Activated T-cell treated with anti-CD3 and anti-CD28 coated beads for 4 hours (primary cell): ENCODE measurements around the gene RNASET2.
"Not testable (repeated sequence)": the region's sequence is repeated elsewhere in the genome, so short reads cannot be mapped to it uniquely, and the experiment has no call there.

Source experiments
- DNase-seq: peaks from one replicate; pipeline ENCODE4 v3.0.0-alpha.2; 2020

RNASET2 gene

DNA sequence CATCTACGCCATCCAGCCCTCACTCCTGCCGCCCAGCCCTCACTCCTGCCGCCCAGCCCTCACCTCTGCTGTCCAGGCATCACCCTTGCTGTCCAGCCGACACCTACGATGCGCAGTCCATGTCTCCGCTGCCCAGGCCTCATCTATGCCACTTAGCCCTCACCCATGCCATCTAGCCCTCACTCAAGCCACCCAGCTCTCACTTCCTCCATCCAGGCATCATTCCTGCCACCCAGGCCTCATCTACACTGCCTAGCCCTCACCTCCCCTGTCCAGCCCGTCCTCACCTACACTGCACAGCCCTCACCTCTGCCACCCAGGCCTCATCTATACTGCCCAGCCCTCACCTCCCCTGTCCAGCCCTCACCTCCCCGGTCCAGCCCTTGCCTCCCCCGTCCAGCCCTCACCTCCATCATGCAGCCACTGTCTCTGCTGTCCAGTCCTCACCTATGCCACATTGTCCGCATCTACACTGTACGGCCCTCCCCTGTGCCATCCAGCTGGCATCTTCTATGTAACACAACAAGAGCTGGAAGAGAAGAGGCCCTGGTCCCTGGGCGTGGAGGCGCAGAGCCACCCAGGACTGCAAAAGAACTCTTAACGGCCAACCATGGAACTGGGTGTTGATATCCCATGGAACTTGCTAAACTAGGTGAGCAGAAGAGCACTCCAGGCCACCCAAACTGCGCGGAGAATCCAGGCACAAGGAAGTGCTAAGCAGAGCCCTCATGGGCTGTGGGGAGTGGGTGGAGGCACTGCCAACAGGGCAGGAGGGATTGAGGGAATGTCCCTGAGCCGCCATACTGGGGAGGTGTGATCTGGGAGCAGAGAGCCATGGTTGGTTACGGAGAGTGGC, 31.0 kb downstream of the RNASET2 start:
- no peak for DNase-seq

DNA sequence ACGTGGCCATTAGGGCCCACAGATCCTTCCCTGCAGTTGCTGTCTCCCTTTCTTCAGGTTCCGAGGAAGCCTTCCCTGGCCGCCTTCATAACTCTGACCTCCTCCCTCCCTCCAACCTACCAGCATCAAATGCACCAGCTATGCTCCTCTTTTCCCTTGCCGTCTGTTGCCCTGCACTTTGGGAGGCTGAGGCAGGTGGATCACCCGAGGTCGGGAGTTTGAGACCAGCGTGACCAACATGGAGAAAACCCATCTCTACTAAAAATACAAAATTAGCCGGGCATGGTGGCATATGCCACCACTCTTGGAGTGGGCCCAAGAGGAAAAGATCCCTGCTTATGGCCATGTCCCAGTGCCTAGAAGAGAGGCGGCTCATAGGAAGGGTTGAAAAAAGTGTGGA, 31.8 kb downstream of the RNASET2 start:
- DNase-seq: no peak

GRCh38 chr6:166922937-166923336, 33.4 kb downstream of the RNASET2 start:
- no peak for DNase-seq

GRCh38 chr6:166921570-166921969, 34.8 kb downstream of the RNASET2 start:
- DNase-seq: no peak

DNA sequence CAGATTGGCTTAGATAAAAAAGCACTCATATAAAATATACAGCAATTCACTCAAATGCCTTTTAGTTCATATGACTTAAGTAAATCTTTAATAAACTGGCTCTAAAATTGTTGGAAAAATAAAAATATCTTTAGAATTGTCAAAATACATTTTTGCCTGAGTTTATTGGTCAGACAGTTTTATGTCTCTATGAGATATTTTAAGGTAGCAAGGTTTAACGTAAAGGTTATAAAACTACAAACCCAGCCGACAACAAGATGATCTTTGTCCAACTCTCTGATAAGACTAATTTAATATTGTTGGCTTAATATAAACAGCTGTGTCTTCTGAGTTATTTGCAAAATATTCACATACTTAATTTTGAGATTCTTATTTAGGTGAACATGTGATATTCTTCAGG, 39.5 kb downstream of the RNASET2 start:
- no peak for DNase-seq

DNA sequence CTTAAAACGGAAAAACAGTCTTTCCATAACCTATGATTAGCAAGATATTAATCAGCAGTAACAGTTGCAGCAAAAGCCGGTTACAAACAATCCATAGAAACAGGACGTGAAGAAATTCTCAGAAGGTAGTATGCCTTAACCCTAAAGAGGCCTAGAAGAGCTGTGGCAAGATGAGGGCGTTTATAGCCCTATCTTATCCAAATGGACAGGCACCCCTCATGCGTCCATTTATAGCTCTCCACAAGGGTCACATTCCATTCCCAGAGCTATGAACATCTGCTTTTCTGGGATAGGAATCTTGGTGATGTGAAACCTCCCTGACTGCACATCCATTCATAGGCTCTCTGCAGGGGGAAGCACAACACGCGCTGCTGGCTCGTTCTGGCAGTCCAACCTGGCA, 40.9 kb downstream of the RNASET2 start:
- not testable (repeated sequence) for DNase-seq

DNA sequence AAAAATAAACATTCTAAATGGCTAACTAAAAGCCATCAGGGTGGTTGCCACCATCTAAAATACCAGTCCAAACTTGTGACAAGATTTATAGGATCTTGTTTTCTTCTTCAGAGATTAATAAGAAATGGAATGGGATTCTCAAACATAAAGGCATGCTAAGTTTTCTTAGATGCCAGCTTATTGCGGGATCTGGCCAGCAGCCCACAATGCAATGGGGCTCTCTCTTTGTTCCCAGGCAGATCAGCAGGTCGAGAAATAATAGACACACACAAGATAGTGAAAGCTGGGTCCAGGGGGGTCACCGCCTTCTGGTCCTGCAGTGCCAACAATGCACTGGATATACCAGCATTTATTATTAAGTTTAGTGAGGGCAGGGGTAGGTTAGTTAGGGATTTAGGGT, 41.4 kb downstream of the RNASET2 start:
- DNase-seq: not testable (repeated sequence)

DNA sequence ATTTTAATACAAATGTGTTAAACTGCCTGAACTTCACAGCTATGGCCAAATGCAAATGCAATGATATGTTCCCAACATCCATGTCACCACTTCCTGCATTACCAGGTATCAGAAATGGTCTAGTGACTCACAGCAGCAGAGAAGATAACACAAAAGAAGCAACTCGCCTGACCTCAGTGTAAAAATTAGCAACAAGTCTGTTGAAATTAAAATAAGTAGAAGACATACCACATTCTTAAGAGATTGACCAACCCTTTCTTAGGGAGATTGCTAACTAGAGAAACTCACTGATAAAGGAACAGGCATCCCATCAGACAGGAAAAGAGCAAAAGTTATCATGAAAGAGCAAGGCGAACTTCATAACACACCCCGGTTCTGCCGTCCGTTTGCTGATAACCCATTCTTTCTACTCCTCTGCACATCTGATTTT, 45.1 kb downstream of the RNASET2 start:
- DNase-seq: no peak

- no peak for DNase-seq
These were observed 45.7 kb downstream of the RNASET2 start for GRCh38 chr6:166910601-166911000.

GRCh38 chr6:166908811-166909210, 47.5 kb downstream of the RNASET2 start:
- no peak for DNase-seq

DNA sequence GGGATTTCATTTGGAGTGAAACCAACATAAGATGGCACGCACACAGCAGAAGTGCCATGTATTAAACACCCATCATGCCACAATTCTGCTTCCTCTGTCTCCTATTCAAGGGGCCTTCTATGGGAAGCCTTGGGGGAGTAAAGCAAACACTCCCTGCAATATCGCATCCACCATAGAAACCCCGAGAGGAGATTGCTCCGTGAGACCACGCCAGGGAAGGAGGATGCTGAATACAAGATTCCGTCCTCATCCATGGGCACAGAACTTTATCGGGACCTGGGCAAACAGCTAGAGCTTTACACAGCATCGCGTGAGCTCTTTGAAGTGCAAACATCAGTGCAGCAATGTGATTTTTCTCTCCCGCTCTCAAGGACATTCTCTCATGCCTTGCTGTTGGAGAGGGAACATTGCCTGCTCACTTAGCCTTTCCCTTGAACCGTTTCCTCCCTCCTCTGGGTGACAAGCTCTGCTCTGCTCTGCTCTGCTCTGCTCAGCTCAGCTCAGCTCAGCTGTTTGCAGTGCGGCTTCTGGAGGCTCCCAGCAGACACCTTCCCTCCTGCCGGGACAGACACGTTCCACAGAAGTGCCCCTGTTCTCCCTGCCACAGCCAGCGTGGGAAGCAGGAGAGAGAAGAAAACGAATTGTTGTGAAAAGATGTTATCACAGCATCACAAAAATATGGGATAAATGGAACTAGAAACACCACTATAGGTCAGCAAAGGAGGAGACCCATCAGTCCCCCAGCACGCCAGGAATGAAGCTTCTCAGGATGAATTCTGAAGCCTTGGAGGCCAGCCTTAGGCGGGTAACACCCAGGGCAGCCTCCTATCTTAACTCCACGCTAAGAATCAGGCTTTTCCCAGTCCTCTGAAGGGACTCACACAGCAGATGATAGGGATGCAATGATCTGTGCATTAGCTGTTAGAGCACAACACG, 48.2 kb downstream of the RNASET2 start:
- no peak for DNase-seq

GRCh38 chr6:166907373-166907841, 48.9 kb downstream of the RNASET2 start:
- DNase-seq: no peak

DNA sequence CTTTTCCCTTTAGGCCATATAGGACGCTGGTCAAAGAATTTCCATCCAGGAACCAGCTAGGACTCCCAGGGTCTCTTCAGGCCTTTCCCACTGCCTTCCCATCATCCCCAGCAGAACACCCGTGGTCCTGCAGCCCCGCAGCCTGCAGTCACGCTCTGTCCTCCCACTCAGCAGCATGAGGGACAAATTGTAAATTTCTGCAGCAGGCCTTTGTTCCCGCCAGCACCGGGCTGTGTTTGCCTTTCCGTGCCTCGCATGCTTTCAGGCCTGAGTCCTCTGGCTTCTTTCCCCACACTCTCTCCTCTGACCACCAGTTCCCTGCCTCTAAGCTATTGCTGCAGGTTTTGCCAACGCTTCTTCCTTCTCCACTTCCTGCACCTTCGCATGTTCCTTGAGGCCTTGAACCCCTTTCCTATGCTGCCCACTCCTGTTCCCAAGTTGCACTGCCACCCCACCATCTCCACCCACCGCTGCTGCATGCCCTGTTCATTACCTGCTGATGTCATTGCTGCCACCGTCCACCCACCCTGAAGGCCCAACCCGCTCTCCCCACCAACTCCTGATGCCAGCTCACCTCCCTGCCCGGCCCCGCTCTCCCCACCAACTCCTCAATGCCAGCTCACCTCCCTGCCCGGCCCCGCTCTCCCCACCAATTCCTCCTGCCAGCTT, 49.8 kb downstream of the RNASET2 start:
- DNase-seq: no peak

DNA sequence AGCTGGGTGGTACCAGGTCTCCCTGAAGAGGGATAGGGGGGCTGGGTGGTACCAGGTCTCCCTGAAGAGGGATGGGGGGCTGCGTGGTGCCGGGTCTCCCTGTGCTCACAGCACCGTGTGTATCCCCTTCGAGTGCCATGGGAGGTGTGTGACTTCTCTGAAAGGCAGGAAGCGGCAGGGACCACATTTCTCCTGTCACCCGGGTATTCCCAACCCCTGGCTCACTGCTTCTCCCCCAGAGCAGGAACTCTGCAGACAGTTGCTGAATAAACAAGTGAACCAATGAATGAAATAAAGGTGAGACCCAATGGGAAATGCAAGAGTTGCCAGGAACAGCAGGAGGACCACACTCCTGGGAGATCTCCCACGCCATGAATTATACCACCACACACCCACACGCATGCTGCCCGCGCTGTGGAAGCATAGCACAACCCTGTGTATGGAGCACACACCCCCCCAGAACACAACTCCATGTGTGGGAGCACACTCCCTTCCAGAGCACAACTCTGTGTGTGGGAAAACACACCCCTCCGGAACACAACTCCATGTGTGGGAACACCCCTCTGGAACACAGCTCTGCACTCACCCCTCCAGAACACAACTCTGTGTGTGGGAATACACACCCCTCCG, 50.7 kb downstream of the RNASET2 start:
- DNase-seq: no peak

- DNase-seq: no peak
These were observed 51.3 kb downstream of the RNASET2 start for GRCh38 chr6:166905013-166905412.

DNA sequence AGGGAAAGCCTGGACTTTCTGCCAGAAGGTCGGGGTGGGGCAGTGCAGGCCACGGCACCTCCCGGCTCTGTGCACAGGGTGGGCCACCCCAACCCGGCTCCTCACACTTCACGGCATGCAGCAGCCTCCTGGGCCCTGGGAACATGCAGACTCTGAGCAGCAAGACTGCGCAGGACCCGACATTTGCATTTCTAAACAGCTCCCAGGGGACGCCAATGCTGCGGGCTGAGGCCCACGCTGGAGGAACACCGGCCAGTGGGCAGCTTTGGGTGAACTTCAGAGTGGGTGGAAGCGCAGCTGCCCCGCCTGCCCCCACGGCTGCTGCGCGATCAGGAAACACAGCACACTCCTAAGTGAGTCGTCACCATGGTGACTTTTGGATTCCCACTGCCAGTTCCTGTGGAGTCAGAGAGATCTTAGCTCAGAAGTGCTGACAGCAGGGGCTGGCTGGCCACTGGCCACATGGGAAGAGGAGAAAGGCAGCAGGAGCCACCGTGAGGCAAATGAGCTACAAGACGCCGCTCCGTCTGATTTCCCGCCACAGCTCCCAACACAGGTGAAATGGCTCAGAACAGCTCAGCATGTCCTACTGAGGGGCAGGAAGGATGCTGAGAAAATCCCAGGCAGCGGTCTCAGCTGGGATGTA, 52.1 kb downstream of the RNASET2 start:
- DNase-seq: no peak

DNA sequence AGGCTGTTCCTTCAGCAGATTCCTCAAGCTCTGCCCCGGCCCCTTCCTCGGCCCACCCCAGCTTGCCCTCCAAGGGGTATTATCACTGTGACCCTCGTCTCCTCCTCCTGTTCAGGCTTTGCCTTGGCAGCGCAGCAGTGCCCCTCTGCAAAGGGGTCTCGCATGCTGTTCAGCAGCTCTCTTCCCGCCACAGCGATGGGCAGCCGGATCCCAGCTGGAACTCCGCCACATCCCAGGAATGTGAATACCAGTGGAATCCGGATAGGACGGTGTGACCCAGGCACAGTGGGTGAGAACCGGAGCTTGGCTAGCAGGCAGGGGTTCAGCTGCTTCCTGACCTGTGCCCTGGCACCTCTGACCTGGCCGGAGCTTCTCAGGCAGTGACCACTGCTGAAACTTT, 52.9 kb downstream of the RNASET2 start:
- no peak for DNase-seq

DNA sequence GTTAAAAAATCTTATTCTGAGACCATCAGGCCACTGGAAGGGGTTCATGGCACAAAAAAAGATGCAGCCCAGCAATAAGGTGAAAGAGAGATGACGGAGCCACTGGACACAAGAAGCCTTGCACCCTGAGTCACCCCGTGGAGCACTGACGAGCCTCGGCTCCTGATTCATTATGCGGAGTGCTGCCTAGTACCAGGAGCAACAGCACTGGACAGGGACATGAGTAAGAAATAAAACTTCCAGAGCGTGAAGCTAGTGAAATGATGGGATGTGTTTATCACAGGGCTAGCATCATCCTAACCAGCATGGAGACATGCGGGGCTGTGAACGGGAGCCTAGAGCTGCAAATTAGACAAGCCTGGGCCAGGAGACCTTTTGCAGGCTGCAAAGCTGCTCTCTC, 53.3 kb downstream of the RNASET2 start:
- DNase-seq: no peak

GRCh38 chr6:166902211-166902755, 54.1 kb downstream of the RNASET2 start:
- no peak for DNase-seq

DNA sequence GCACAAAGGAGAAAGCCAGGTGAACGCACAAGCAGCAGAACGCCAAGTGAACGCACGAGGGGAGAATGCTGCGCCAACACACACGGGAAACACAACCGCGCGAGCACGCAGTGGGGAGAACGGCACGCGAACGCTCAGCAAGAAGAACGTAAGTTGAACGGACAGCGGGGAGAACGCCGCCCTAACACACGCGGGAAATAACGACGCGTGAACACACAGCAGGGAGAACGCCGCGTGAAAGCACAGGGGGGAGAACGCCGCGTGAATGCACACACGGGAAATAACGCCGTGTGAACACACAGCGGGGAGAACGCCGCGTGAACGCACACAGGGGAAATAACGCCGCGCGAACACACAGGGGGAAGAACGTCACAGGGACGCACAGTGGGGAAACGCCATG, 54.7 kb downstream of the RNASET2 start:
- DNase-seq: no peak

DNA sequence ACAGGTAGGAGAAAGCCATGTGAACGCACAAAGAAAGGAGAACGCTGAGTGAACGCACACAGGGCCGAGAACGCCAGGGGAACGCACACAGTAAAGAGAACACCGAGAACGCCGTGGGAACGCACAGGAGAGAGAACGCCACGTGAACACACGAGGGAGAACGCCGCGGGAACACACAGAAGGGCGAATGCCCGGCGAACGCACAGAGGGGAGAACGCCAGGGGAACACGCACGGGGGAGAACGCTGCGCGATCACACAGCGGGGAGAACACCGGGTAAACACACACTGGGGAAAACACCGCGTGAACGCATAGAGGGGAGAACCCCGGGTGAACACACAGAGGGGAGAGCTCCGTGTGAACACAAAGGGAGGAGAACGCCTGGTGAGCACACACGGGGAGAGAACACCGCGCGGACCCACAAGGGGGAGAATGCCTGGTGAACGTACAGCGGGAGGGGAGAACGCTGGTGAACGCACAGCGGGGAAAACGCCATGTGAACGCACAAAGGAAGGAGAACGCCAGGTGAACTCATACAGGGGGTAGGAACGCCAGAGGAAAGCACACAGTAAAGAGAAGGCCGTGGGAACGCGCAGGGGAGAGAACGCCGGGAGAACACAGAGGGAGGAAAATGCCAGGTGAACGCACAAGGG, 55.3 kb downstream of the RNASET2 start:
- DNase-seq: no peak
